Activated CD8-positive, alpha-beta memory T cell treated with anti-CD3 and anti-CD28 coated beads, Interleukin-2, amount 10 ng/mL, durations not matched to agents 7 days and 5 days (primary cell): ENCODE results near the gene GRM2. TPM values are rescaled to one million over a fixed set of nuclear protein-coding genes. Genes with fewer than 3 reads are reported as not detected.
A peak's percentile ranks its signal among the peaks of the same experiment; 100 is the strongest.

Source experiments
- ATAC-seq: fragments of 150-1000 bp; cut with Tn5 transposase; one replicate; pipeline ENCODE4 v1.10.0; 2021; ENCODE audit warnings: moderate library complexity
- CTCF ChIA-PET: fragments of 350-600 bp; sonication (Branson Sonifier 250); formaldehyde crosslinking; loops from one replicate; lab custom pipeline; 2021; ENCODE audit warnings: antibody characterized with exemption; lab: Charles Lee
- DNase-seq: peaks from one replicate; pipeline ENCODE4 v3.0.0-alpha.2; 2020
- H3K27ac Mint-ChIP-seq: one replicate; pipeline ENCODE4 v1.8.0; 2021; ENCODE audit warnings: mild to moderate bottlenecking, mixed read lengths
- H3K27me3 Mint-ChIP-seq: one replicate; pipeline ENCODE4 v1.8.0; 2021; ENCODE audit warnings: mixed read lengths
- H3K36me3 Mint-ChIP-seq: one replicate; pipeline ENCODE4 v1.8.0; 2021; ENCODE audit warnings: mild to moderate bottlenecking, mixed read lengths
- H3K4me1 Mint-ChIP-seq: one replicate; pipeline ENCODE4 v1.8.0; 2021; ENCODE audit warnings: mixed read lengths
- H3K4me3 Mint-ChIP-seq: one replicate; pipeline ENCODE4 v1.8.0; 2021; ENCODE audit warnings: mild to moderate bottlenecking, moderate library complexity, mixed read lengths
- H3K9me3 Mint-ChIP-seq: one replicate; pipeline ENCODE4 v1.8.0; 2022; ENCODE audit warnings: low read depth, mixed read lengths
- total RNA-seq, 2 experiments: library from RNA; stranded (reverse); gene quantifications; one replicate each; pipeline ENCODE4 v1.2.3, GENCODE V29; 2021

The GRM2 gene
- total RNA-seq, 2 experiments from 2014 or later = 0.52 to 0.55 TPM

DNA sequence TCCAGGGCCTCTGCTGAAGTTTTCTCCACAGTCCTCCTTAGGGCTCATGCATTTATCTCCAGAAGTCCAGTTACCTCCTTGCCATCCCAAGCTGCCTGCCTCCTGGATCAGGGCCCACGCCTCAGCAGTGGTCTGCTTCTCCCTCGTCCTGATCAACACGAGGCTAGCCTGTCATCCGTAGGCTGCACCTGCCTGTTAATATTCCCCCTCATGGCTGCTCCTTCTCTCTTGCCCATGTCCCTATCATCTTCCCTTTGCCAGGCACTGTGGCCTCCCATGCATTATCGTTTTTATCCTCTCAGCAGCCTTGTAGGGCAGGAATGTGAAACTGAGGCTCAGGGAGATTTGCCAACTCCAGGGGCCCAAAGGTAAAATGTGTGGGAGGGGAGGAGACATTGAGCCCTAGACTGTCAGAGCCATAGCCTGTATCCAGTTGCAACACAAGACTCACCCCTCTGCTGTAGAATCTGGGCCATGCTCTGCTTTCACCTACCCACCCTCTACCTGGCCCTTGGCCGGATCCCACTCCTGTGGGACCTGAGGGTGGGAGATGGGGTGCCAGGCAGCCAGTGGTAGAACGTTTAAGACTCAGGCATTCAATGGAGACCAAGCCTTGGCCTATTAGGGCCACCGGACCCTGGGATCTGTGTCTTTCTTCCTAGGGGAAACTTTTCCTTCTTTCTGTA, 4.6 kb downstream of the GRM2 start:
- CTCF ChIA-PET = interaction anchor here (0.8 to 1.4 kb wide), 2 partner anchors 10 to 89 kb away, joined by 3 to 4 read pairs; no protein-coding TSS in a partner anchor
- Mint-ChIP-seq H3K27me3 (peaks cover 8% of the 10 kb centered on the region), H3K9me3 (no peaks in the 10 kb centered on the region), H3K4me3 (no peak overlapping the region), H3K27ac (no peak overlapping the region), H3K36me3 (no peaks in the 10 kb centered on the region), H3K4me1 (peaks cover 9% of the 10 kb centered on the region)
- no peak for ATAC-seq
- peak; percentile 36 for DNase-seq

DNA sequence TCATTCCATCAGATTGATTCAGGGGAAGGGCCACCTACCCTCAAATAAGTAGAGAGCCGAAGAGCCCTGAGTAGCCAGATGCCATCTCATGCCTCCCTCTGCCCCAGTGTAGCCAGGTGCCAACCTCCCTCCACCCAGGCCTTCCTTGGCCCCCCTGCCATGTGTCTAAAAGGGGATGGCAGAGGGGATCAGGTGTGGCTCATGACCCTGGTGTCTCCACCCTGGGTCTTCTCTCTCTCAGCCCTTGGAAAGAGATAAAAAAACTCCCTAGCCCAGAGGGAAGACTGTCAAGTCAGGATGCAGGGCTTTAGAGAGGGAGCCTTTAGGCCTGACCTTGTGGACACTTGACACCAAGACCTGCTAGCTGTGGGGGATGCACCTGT, 5.2 kb downstream of the GRM2 start:
- CTCF ChIA-PET = interaction anchor here (1.4 kb wide), 1 partner anchor 88 kb away, joined by 4 read pairs; no protein-coding TSS in a partner anchor

GRCh38 chr3:51712511-51712931, 5.7 kb downstream of the GRM2 start:
- peak; percentile 38 for DNase-seq
- no peak for ATAC-seq
- H3K9me3 Mint-ChIP-seq = no peaks in the 10 kb centered on the region
- peaks cover 4% of the 10 kb centered on the region for H3K27me3 Mint-ChIP-seq
- H3K4me1 Mint-ChIP-seq = peaks cover 5% of the 10 kb centered on the region
- no peak overlapping the region for H3K27ac Mint-ChIP-seq
- H3K36me3 Mint-ChIP-seq = no peaks in the 10 kb centered on the region
- CTCF ChIA-PET = interaction anchor here (1.4 kb wide), 1 partner anchor 88 kb away, joined by 4 read pairs; no protein-coding TSS in a partner anchor
- H3K4me3 Mint-ChIP-seq = no peak overlapping the region

More for the DNA sequence above, 5.2 kb downstream of the GRM2 start:
- no peaks in the 10 kb centered on the region for H3K36me3 Mint-ChIP-seq
- ATAC-seq (no peak), DNase-seq (no peak)
- H3K4me1 Mint-ChIP-seq = peaks cover 9% of the 10 kb centered on the region
- no peak overlapping the region for H3K4me3 Mint-ChIP-seq
- no peaks in the 10 kb centered on the region for H3K9me3 Mint-ChIP-seq
- no peak overlapping the region for H3K27ac Mint-ChIP-seq
- H3K27me3 Mint-ChIP-seq = peaks cover 8% of the 10 kb centered on the region

DNA sequence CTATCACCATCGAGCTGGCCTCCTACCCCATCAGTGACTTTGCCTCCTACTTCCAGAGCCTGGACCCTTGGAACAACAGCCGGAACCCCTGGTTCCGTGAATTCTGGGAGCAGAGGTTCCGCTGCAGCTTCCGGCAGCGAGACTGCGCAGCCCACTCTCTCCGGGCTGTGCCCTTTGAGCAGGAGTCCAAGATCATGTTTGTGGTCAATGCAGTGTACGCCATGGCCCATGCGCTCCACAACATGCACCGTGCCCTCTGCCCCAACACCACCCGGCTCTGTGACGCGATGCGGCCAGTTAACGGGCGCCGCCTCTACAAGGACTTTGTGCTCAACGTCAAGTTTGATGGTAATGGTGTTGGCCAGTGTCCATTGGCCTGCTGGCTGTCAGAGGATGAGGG, 6.1 kb downstream of the GRM2 start:
- H3K9me3 Mint-ChIP-seq = no peaks in the 10 kb centered on the region
- CTCF ChIA-PET = interaction anchor here (1.4 kb wide), 1 partner anchor 87 kb away, joined by 4 read pairs; no protein-coding TSS in a partner anchor
- H3K27ac Mint-ChIP-seq = no peak overlapping the region
- DNase-seq (peak; percentile 38), ATAC-seq (no peak)
- H3K4me1 Mint-ChIP-seq = peaks cover 5% of the 10 kb centered on the region
- peaks cover under 1% of the 10 kb centered on the region for H3K27me3 Mint-ChIP-seq
- no peak overlapping the region for H3K4me3 Mint-ChIP-seq
- no peaks in the 10 kb centered on the region for H3K36me3 Mint-ChIP-seq

- no peaks in the 10 kb centered on the region for H3K36me3 Mint-ChIP-seq
- H3K4me1 Mint-ChIP-seq = peaks cover 20% of the 10 kb centered on the region
- H3K27me3 Mint-ChIP-seq = no peaks in the 10 kb centered on the region
- no peak overlapping the region for H3K27ac Mint-ChIP-seq
- CTCF ChIA-PET = interaction anchor here (0.9 to 1.8 kb wide), 3 partner anchors 12 to 87 kb away, joined by 3 to 6 read pairs (median 4); no protein-coding TSS in a partner anchor
- no peak overlapping the region for H3K4me3 Mint-ChIP-seq
- H3K9me3 Mint-ChIP-seq = no peaks in the 10 kb centered on the region
- DNase-seq (no peak), ATAC-seq (no peak)
Observed at GRCh38 chr3:51715231-51715976, 8.5 kb downstream of the GRM2 start.

- Mint-ChIP-seq H3K4me1 (peaks cover 25% of the 10 kb centered on the region), H3K4me3 (no peak overlapping the region), H3K27me3 (no peaks in the 10 kb centered on the region), H3K36me3 (no peaks in the 10 kb centered on the region), H3K27ac (no peak overlapping the region), H3K9me3 (no peaks in the 10 kb centered on the region)
- ATAC-seq = no peak
- CTCF ChIA-PET = interaction anchor here (0.8 to 1.8 kb wide), 6 partner anchors 12 to 216 kb away, joined by 3 to 6 read pairs (median 4); partner anchors contain the start of gene DCAF1
- no peak for DNase-seq
Observed at GRCh38 chr3:51715977-51716294, 9.1 kb downstream of the GRM2 start.

GRCh38 chr3:51716805-51717204, 9.9 kb downstream of the GRM2 start:
- H3K27ac Mint-ChIP-seq = no peak overlapping the region
- H3K36me3 Mint-ChIP-seq = no peaks in the 10 kb centered on the region
- no peaks in the 10 kb centered on the region for H3K9me3 Mint-ChIP-seq
- no peak overlapping the region for H3K4me3 Mint-ChIP-seq
- ATAC-seq = no peak
- CTCF ChIA-PET = interaction anchor here (0.8 to 1.8 kb wide), 6 partner anchors 11 to 217 kb away, joined by 3 to 6 read pairs (median 4); partner anchors contain the start of gene DCAF1
- DNase-seq = no peak
- H3K27me3 Mint-ChIP-seq = no peaks in the 10 kb centered on the region
- peaks cover 32% of the 10 kb centered on the region for H3K4me1 Mint-ChIP-seq

DNA sequence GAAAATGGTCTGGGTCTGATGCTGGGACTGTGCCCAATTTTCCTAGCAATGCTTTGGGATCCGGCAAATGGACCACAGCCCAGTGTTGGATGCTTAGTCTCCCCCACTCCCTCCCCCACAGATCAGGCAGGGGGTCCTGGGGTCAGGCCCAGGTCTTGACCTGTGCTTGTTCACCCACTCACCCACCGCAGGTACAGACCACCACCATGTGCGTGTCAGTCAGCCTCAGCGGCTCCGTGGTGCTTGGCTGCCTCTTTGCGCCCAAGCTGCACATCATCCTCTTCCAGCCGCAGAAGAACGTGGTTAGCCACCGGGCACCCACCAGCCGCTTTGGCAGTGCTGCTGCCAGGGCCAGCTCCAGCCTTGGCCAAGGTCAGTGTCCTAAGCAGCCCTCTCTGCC, 10.6 kb downstream of the GRM2 start:
- H3K9me3 Mint-ChIP-seq = no peaks in the 10 kb centered on the region
- CTCF ChIA-PET = interaction anchor here (1.8 to 4.3 kb wide), 6 partner anchors 11 to 216 kb away, joined by 6 to 128 read pairs (median 19); no protein-coding TSS in a partner anchor
- no peaks in the 10 kb centered on the region for H3K27me3 Mint-ChIP-seq
- H3K36me3 Mint-ChIP-seq = no peaks in the 10 kb centered on the region
- H3K4me3 Mint-ChIP-seq = no peak overlapping the region
- DNase-seq (no peak), ATAC-seq (no peak)
- H3K27ac Mint-ChIP-seq = no peak overlapping the region
- H3K4me1 Mint-ChIP-seq = peaks cover 36% of the 10 kb centered on the region

DNA sequence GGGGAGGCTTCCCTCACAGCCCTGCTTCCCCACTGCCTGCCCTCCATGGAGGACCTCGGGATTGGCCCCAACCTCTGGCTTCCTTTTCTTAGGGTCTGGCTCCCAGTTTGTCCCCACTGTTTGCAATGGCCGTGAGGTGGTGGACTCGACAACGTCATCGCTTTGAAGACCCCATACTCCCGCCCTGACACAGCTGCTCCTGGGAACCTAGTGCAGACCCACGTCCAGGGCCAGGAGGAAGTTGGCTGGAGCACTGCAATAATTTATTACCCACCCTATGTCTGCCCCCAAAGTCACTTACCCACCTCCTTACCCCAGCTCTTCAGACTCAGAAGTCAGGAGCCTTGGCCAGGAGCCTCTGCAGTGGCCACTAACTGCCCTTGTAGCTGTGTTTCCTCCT, 11.1 kb downstream of the GRM2 start:
- Mint-ChIP-seq H3K27me3 (no peaks in the 10 kb centered on the region), H3K4me1 (peaks cover 36% of the 10 kb centered on the region), H3K36me3 (no peaks in the 10 kb centered on the region), H3K9me3 (no peaks in the 10 kb centered on the region), H3K4me3 (no peak overlapping the region), H3K27ac (no peak overlapping the region)
- DNase-seq (no peak), ATAC-seq (no peak)
- CTCF ChIA-PET = interaction anchor here (1.7 to 4.3 kb wide), 9 partner anchors 11 to 216 kb away, joined by 6 to 128 read pairs (median 8); partner anchors contain the start of gene GRM2

- no peaks in the 10 kb centered on the region for H3K27me3 Mint-ChIP-seq
- H3K27ac Mint-ChIP-seq = peak overlapping the region; percentile 60
- no peaks in the 10 kb centered on the region for H3K36me3 Mint-ChIP-seq
- DNase-seq (peak; percentile 88), ATAC-seq (peak; percentile 90)
- peaks cover 36% of the 10 kb centered on the region for H3K4me1 Mint-ChIP-seq
- CTCF ChIA-PET = interaction anchor here (0.5 to 4.3 kb wide), 32 partner anchors 10 to 232 kb away, joined by 3 to 128 read pairs (median 6); partner anchors contain the start of genes DCAF1 and GRM2
- no peaks in the 10 kb centered on the region for H3K9me3 Mint-ChIP-seq
- no peak overlapping the region for H3K4me3 Mint-ChIP-seq
Observed at GRCh38 chr3:51718547-51719409, 11.9 kb downstream of the GRM2 start.

- CTCF ChIA-PET = interaction anchor here (0.5 to 4.3 kb wide), 32 partner anchors 9 to 233 kb away, joined by 3 to 128 read pairs (median 6); partner anchors contain the start of genes DCAF1 and GRM2
- H3K4me1 Mint-ChIP-seq = peaks cover 32% of the 10 kb centered on the region
- ATAC-seq = no peak
- H3K36me3 Mint-ChIP-seq = no peaks in the 10 kb centered on the region
- H3K4me3 Mint-ChIP-seq = no peak overlapping the region
- H3K27me3 Mint-ChIP-seq = no peaks in the 10 kb centered on the region
- no peak overlapping the region for H3K27ac Mint-ChIP-seq
- H3K9me3 Mint-ChIP-seq = no peaks in the 10 kb centered on the region
- no peak for DNase-seq
Observed at GRCh38 chr3:51719410-51720025, 12.7 kb downstream of the GRM2 start.
